Measurements from ENCODE around the gene CCDC159. TPM values are rescaled to one million over a fixed set of nuclear protein-coding genes. Genes with fewer than 3 reads are reported as not detected.

Gene CCDC159
- total RNA-seq, 1 donor from 2014 or later, result 25.6 TPM

DNA sequence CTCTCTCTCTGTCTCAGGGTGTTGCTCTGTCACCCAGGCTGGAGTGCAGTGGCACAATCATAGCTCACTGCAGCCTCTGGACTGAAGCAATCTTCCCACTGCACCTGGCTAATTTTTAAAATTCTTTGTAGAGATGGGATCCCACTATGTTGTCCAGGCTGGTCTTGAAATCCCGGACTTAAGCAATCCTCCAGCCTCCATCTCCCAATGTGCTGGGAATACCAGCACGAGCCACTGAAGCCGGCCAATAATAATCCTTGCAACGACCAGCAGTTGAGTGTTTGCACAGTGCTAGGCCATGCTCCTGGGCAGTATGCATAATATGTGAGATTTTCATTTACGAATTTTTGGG, 38.4 kb downstream of the CCDC159 start:
- ATAC-seq, result no peak
- no peak for DNase-seq (ENCODE audit: low spot score)

DNA sequence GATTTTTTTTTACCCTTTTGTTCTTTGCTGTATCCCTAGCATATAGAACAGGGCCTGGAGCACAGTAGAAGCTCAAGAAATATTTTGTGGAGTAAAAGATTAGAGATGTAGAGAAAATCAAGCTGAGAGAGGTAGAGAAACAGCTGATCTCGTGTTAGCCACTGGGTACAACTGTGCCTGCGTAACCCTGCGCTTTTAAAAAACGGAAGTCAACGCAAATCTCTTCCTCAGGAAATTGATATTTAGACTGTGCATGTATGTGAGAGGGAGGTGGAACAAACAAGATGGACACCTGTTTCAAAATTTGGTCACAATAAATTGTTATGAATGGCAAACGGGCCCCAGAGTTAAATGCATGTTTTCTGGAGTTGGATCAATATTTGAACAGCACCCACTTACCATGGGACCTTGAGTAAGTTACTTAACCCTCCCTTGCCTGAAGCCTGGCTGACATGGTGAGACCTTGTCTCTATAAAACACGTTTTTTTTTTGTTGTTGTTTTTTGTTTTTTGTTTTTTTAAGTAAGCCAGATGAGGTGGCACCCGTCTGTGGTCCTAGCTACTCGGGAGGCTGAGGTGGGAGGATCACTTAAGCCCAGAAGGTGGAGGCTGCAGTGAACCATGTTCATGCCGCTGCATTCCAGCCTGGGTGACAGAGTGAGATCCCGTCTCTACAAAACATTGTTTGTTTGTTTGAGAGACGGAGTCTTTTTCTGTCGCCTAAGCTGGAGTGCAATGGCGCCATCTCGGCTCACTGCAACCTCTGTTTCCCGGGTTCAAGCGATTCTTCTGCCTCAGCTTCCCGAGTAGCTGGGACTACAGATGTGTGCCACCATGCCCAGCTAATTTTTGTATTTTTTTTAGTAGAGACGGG, 41.1 kb downstream of the CCDC159 start:
- DNase-seq (ENCODE audit: low spot score) (no peak), ATAC-seq (no peak)

DNA sequence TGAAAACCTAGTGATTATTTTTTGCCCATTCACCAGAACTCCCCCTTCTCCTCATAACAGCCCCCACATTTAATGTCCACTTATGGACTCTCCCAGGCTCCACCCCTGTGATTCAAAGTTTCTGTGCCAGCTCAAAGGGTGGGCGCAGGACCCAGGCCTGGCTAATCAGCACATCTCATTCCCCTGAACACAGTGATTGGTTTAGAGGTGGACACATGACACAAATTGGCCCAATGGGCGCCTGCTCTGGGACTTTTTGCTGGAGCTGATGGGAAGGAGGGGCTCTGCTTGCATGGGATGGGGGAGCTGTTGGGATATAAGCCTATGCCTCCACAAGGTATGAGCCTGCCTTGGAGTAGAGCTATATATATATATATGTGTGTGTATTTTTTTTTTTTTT, 44.0 kb downstream of the CCDC159 start:
- no peak for ATAC-seq
- no peak for DNase-seq (ENCODE audit: low spot score)

DNA sequence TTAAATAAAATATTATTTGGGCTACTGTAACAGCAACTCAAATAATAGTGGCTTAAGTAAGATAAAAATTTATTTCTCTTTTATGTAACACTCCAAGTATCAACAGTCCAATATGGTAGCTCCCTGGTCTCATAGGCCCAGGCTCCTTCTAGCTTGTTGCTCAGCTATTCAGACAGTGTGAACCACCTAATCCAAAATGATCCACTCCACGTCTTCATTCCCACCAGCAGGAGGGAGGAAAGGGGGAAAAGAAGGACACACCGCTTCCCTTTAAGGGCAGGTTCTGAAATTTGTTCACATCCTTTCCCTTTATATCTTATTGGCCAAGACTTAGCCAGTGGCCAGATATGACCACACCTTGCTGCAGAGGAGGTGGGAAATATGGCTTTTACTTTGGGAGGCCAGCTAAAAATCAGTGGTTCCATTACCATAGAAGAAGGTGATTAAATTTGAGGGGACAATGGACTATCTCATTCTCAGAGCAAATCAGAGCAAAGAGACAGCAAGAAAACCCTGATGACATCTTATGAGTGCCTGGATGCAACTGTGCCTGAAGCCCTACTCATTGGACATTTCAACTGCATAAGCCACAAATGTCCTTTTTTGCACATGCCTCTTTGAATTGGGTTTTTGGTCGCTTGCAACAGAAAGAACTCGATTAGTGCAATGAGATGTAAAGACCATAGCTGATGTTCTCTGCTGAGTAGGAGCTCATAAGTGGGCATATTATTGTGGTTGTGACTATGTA, 44.8 kb downstream of the CCDC159 start:
- no peak for DNase-seq (ENCODE audit: low spot score)
- ATAC-seq, result no peak

DNA sequence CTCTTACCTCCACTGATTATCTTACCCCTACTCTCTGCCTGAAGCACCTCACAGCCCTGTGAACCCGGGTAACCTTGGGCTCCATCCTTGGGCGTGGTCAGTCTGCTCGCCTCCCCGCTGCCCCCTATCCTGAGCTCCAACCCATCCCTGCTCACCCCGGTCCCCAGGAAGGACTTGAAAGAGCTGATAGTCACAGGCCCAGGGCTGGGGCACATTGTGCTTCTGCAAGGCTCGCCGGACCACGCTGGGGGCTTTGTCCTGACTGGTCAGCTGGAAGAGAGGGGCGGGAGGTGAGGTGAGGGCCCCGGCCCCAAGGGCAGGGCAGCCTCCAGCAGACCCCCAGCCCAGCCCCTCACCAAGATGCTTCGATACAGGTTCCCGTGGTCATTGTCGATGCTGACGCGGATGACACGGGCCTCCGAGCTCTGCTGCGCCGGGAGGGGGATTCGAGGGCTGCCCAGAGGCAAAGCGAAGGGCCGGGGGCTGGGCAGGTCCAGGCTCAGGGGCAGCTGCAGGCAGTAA, 50.8 kb downstream of the CCDC159 start:
- no peak for ATAC-seq
- no peak for DNase-seq (ENCODE audit: low spot score)

DNA sequence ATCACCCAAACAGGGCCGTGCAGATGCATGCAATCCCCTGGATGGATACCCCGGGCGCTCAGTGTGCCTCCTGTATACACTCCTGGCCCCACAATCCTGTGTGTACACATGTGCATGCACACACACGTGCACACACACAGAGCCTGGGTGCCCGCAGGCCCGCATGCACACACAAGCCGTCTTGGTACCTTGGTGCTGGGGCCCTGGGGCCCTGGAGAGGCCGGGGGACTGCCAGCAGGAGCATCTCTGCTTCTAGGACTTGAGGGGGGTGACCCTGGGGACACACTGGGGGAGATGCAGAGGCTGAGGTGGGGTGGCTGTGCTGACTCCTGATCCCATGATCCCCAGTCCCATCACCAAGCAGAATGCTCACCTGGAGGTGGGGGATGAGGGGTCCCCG, 53.3 kb downstream of the CCDC159 start:
- DNase-seq (ENCODE audit: low spot score) (no peak), ATAC-seq (no peak)

DNA sequence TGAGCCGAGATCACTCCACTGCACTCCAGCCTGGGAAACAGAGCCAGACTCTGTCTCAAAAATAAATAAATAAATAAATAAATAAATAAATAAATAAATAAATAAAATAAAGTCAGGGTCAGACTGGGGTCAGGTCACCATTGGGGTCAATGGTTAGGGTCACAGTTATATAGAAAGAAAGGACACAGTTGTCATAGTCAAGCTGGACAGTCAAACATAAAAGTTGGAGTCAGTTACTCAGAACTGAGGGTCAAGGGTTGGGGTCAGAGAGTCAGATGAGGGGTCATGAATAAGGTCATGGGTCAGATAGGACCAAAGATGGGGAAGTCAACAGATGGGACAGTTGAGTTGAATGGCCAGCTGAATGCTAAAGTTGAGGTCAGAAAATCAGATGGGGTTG, 54.5 kb downstream of the CCDC159 start:
- ATAC-seq (no peak), DNase-seq (ENCODE audit: low spot score) (no peak)

DNA sequence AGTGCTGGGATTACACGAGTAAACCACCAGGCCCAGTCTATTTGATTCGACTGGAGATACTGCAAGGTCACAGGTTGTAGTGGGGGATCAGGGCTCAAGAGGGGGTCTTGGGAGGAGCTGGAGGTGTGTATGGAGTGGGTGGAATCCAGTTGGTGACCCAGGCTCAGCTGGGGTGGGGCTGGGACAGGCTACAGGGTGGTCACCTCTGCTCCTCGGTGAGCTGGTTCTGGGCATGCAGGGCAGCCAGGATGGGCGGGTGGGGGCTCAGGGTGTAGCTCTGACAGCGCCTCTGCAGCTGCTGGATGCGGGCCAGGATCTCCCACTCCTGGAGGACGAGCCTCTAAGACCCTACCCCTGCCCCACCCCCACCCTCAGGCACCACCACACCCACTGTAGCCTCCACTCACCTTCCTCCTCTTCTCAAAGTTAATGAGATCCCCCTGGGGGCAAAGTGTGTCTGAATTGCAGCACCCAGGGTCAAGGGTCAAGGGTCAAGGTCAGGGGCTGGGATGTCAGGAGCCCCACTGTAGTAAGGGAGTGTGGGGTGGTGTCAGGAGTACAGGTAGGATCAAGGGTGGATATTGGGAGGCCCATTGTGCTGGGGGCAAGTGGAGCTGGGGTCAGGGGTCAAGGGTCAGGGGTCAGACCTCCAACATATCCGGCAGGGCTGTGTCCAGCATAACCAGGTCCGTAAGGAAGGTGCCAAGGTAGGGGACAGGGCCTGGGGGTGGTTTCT, 55.7 kb downstream of the CCDC159 start:
- no peak for ATAC-seq
- DNase-seq (ENCODE audit: low spot score), result no peak

Other genes with a start within 250 kb of the CCDC159 start
- gene SPC24, start 190.7 kb upstream of the CCDC159 start, total RNA-seq, result 0.81 TPM
- 61.1 TPM for gene KANK2, start 149.0 kb upstream of the CCDC159 start, total RNA-seq
- gene ANGPTL8, start 106.9 kb upstream of the CCDC159 start, total RNA-seq, result 202 TPM
- gene DOCK6, start 84.0 kb upstream of the CCDC159 start, total RNA-seq, result 30.0 TPM
- gene TSPAN16, start 50.4 kb upstream of the CCDC159 start, total RNA-seq, result not detected
- 3.3 TPM for gene RAB3D, start 6.9 kb upstream of the CCDC159 start, total RNA-seq
- 154 TPM for gene TMEM205, start 251 bp upstream of the CCDC159 start, total RNA-seq
- 8.8 TPM for gene PLPPR2, start 8.9 kb downstream of the CCDC159 start, total RNA-seq
- 2.6 TPM for gene SWSAP1, start 28.1 kb downstream of the CCDC159 start, total RNA-seq
- gene EPOR, start 37.8 kb downstream of the CCDC159 start, total RNA-seq, result 11.9 TPM
- gene RGL3, start 72.8 kb downstream of the CCDC159 start, total RNA-seq, result 33.4 TPM
- gene ODAD3, start 88.6 kb downstream of the CCDC159 start, total RNA-seq, result 0.70 TPM
- 218 TPM for gene PRKCSH, start 89.1 kb downstream of the CCDC159 start, total RNA-seq
- not detected for gene ELAVL3, start 134.5 kb downstream of the CCDC159 start, total RNA-seq
- 8.3 TPM for gene ZNF653, start 159.3 kb downstream of the CCDC159 start, total RNA-seq
- gene ECSIT, start 182.6 kb downstream of the CCDC159 start, total RNA-seq, result 45.6 TPM
- 0.98 TPM for gene CNN1, start 192.3 kb downstream of the CCDC159 start, total RNA-seq
- 28.9 TPM for gene ELOF1, start 212.7 kb downstream of the CCDC159 start, total RNA-seq
- 17.9 TPM for gene ACP5, start 231.1 kb downstream of the CCDC159 start, total RNA-seq

All from left lobe of liver (tissue), 2 donors.